GM18951 (cell line): ENCODE data around the gene CCDC43.
"Not testable (repeated sequence)": the region's sequence is repeated elsewhere in the genome, so short reads cannot be mapped to it uniquely, and the experiment has no call there.

Experiments
- POLR2A ChIP-seq: IDR thresholded peaks from 4 replicates; pipeline ENCODE4 v1.6.1; 2011; ENCODE audit warnings: mild to moderate bottlenecking; ENCODE audit not compliant: insufficient read length, insufficient read depth; ENCODE audit errors: extremely low read depth
- in situ Hi-C: fragments of 300-500 bp; cut with MboI; formaldehyde crosslinking; loops from one replicate; pipeline ENCODE4 v1.12.0; 2022; ENCODE audit warnings: low sequenced_read_pairs, mixed read lengths, inconsistent platforms; ENCODE audit not compliant: unreplicated experiment

The CCDC43 gene

DNA sequence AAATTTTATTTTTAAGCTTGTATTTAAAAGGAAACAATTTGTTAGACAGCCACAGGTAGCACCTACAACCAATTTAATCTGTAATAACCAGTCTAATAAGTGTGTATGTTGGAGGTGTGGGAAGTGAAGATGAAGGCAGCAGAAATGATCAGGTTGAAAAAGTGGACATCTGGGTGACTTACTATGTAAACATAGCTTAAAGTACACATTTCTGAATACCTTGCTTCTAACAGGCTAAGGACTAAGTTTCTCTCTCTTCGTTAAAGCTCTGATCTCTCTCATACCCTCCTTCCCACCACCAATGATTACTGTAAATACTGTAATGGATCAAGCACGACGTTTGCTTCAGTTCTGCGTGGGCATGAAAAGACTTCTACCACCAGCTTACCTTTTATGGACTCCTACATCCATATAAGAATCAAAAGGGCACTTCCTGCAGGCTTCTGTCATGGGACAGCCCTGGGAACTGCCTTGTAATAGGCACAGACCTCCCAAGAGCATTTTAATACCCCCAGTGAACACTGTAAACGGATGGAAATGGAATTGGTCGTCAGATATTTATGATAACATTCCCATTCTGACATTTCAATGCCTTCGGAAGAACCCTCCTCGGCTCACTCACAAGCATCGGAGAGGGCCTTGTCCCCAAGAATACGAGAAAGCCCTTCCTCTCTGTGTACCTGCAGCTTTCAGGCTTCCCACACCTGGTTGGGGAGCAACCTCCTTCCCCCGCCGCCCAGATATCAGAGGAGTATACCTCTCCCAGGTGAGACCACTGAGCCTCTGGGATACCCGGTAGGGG, 700 bp downstream of the CCDC43 start:
- no peak for TF ChIP-seq POLR2A
- in situ Hi-C loops = no loop called here

DNA sequence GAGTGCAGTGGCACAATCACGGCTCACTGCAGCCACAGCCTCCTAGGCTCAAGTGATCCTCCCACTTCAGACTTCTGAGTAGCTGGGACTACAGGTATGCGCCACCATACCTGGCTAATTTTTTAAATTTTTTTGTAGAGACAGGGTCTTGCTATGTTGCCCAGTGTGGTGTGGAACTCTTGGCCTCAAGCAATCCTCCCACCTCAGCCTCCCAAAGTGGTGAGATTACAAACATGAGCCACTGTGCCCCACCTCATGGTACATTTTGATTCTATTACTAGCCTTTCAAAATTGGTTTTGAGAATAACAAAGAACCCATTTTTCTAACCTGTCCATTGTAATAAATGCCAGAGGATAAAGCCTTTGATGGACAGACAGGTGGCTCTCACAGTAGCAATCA, 1.4 kb downstream of the CCDC43 start:
- TF ChIP-seq POLR2A = no peak
- in situ Hi-C loops = no loop called here

- TF ChIP-seq POLR2A = no peak
Observed at GRCh38 chr17:44687756-44688155, 1.8 kb downstream of the CCDC43 start.

DNA sequence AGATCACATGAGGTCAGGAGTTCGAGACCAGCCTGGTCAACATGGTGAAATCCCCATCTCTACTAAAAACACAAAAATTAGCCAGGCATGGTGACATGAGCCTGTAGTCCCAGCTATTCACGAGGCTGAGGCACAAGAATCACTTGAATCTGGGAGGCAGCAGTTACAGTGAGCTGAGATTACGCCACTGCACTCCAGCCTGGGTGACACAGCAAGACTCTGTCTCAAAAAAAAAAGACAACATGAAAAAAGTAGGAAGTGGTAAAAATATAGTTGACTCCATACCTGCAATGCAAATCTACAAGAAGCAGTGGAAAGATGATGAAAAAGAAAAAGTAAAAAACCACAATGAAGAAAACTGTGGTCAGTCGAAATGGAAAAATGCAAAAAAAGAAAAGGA, 6.3 kb downstream of the CCDC43 start:
- in situ Hi-C loops = not testable (repeated sequence)

More at GRCh38 chr17:44687756-44688155, 1.8 kb downstream of the CCDC43 start:
- in situ Hi-C loops = no loop called here

- no peak for TF ChIP-seq POLR2A
- in situ Hi-C loops = no loop called here
Observed at GRCh38 chr17:44677136-44677535, 12.4 kb downstream of the CCDC43 start.

GRCh38 chr17:44673893-44674292, 15.7 kb downstream of the CCDC43 start:
- TF ChIP-seq POLR2A = no peak
- in situ Hi-C loops = no loop called here

- in situ Hi-C loops = no loop called here
- no peak for TF ChIP-seq POLR2A
Observed at GRCh38 chr17:44672479-44673093, 17.0 kb downstream of the CCDC43 start.

- TF ChIP-seq POLR2A = no peak
- in situ Hi-C loops = no loop called here
Observed at GRCh38 chr17:44666006-44666405, 23.6 kb downstream of the CCDC43 start.

- in situ Hi-C loops = no loop called here
- TF ChIP-seq POLR2A = no peak
Observed at GRCh38 chr17:44664867-44665266, 24.7 kb downstream of the CCDC43 start.

GRCh38 chr17:44663095-44663494, 26.5 kb downstream of the CCDC43 start:
- in situ Hi-C loops = no loop called here
- no peak for TF ChIP-seq POLR2A

- in situ Hi-C loops = no loop called here
- TF ChIP-seq POLR2A = no peak
Observed at GRCh38 chr17:44661835-44662234, 27.7 kb downstream of the CCDC43 start.

GRCh38 chr17:44655983-44656710, 33.4 kb downstream of the CCDC43 start, which contains the start of gene MEIOC:
MEIOC (plus strand) TSS chr17:44656468; CDS start chr17:44656614, 146 bp downstream.
- TF ChIP-seq POLR2A = no peak
- in situ Hi-C loops = no loop called here

- in situ Hi-C loops = no loop called here
- no peak for TF ChIP-seq POLR2A
Observed at GRCh38 chr17:44653954-44654353, 35.6 kb downstream of the CCDC43 start.

DNA sequence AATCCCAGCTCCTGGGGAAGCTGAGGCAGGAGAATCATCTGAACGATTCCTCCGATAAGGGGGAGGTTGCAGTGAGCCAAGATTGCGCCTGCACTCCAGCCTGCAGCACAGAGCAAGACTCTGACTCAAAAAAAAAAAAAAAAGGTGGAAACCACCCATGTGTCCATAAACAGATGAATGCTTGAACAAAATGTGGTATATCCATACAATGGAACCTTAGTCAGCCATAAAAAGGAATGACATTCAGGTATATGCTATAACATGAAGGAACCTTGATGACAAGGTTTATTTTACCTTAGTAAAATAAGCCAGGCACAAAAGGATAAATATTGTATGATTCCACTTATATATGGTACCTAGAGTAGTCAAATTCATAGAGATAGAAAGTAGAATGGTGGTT, 36.2 kb downstream of the CCDC43 start:
- in situ Hi-C loops = no loop called here
- TF ChIP-seq POLR2A = no peak

DNA sequence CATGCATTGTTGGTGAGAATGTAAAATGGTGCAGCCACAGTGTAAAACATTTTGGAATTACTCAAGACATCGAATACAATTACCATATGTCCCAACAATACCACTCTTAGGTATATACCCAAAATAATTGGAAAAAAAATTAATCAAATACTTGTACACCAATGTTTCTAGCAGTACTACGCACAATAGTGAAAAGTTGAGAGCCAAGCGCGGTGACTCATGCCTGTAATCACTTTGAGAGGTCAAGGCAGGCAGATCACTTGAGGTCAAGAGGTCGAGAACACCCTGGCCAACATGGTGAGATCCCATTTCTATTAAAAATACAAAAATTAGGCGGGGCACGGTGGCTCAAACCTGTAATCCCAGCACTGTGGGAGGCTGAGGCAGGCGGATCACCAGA, 36.8 kb downstream of the CCDC43 start:
- no peak for TF ChIP-seq POLR2A
- in situ Hi-C loops = no loop called here
